ENCODE results near the gene BST2.
A peak's percentile ranks its signal among the peaks of the same experiment; 100 is the strongest.

BST2 gene

DNA sequence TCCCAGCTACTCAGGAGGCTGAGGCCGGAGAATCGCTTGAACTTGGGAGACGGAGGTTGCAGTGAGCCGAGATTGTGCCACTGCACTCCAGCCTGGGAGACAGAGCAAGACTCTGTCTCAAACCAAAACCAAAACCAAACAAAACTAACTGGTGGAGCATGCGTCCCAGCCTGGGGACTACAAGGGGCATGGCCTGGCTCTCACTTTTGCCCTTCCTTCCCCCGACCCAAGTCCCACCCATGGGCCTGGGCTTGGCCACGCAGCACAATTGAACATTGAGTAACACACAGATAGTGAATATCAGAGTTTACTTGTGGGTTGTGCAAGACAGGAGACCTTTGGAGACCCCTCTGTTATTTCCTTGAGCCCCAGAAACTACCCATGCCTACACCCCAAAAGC, 29.8 kb upstream of the BST2 start:
- H3K9ac ChIP-seq (ENCODE audit: low read length), result no peak overlapping the region
- H3K9me3 ChIP-seq (ENCODE audit: control insufficient read depth, low read length), result no peaks in the 10 kb centered on the region
- H3K36me3 ChIP-seq (ENCODE audit: control insufficient read depth, insufficient read depth, low read length), result no peaks in the 10 kb centered on the region
- H3K4me1 ChIP-seq (ENCODE audit: control insufficient read depth, insufficient read depth, low read length), result no peaks in the 10 kb centered on the region
- H3K27me3 ChIP-seq (ENCODE audit: control insufficient read depth, insufficient read depth, low read length), result no peaks in the 10 kb centered on the region
- no peak overlapping the region for H3K4me3 ChIP-seq (ENCODE audit: low read length)

DNA sequence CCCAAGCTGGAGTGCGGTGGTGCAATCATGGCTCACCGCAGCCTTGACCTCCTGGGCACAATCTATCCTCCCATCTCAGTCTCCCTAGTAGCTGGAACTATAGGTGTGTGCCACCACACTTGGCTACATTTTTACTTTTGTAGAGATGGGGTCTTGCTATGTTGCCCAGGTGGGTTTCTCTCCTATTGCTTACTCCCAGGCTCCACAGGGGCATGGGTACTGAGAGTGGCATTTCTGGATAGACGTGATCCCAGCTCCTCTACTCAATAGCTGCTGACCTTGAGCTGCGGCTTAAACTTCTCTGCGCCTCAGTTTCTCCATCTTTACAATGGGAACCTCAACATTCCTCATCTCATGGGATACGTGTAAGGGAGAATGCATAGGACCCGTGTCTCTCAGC, 26.0 kb upstream of the BST2 start:
- Histone ChIP-seq H3K9me3 (ENCODE audit: control insufficient read depth, low read length) (no peaks in the 10 kb centered on the region), H3K27me3 (ENCODE audit: control insufficient read depth, insufficient read depth, low read length) (no peaks in the 10 kb centered on the region), H3K9ac (ENCODE audit: low read length) (no peak overlapping the region), H3K4me3 (ENCODE audit: low read length) (no peak overlapping the region), H3K4me1 (ENCODE audit: control insufficient read depth, insufficient read depth, low read length) (no peaks in the 10 kb centered on the region), H3K36me3 (ENCODE audit: control insufficient read depth, insufficient read depth, low read length) (no peaks in the 10 kb centered on the region)

DNA sequence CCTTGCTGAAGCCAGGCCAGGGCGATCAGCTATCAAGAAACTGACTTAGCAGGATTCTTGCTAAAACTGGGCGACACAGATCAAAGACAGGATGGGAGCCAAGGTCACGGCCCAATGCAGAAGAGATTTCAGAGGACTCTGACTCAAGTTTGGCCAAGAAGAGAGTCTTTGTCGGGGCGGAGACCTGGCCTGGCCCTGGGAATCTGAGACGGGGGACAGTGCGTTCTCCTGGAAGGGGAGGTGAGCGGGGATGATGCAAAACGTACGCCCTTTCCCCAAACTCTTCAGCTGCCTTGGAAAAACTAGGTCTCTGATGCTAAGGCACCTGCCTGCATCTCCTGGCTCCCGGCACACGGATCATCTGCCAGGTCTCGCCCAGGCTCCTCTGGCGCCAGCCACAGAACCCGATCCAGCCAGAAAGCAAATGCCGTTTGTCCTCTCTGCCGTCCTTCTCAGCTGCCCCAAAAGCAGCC, 24.2 kb upstream of the BST2 start:
- no peaks in the 10 kb centered on the region for H3K36me3 ChIP-seq (ENCODE audit: control insufficient read depth, insufficient read depth, low read length)
- no peak overlapping the region for H3K4me3 ChIP-seq (ENCODE audit: low read length)
- no peaks in the 10 kb centered on the region for H3K27me3 ChIP-seq (ENCODE audit: control insufficient read depth, insufficient read depth, low read length)
- H3K4me1 ChIP-seq (ENCODE audit: control insufficient read depth, insufficient read depth, low read length), result no peaks in the 10 kb centered on the region
- no peak overlapping the region for H3K9ac ChIP-seq (ENCODE audit: low read length)
- H3K9me3 ChIP-seq (ENCODE audit: control insufficient read depth, low read length), result no peaks in the 10 kb centered on the region

- H3K27me3 ChIP-seq (ENCODE audit: control insufficient read depth, insufficient read depth, low read length), result no peaks in the 10 kb centered on the region
- no peak overlapping the region for H3K4me3 ChIP-seq (ENCODE audit: low read length)
- H3K36me3 ChIP-seq (ENCODE audit: control insufficient read depth, insufficient read depth, low read length), result no peaks in the 10 kb centered on the region
Observed at GRCh38 chr19:17424743-17425365, 19.4 kb upstream of the BST2 start.

DNA sequence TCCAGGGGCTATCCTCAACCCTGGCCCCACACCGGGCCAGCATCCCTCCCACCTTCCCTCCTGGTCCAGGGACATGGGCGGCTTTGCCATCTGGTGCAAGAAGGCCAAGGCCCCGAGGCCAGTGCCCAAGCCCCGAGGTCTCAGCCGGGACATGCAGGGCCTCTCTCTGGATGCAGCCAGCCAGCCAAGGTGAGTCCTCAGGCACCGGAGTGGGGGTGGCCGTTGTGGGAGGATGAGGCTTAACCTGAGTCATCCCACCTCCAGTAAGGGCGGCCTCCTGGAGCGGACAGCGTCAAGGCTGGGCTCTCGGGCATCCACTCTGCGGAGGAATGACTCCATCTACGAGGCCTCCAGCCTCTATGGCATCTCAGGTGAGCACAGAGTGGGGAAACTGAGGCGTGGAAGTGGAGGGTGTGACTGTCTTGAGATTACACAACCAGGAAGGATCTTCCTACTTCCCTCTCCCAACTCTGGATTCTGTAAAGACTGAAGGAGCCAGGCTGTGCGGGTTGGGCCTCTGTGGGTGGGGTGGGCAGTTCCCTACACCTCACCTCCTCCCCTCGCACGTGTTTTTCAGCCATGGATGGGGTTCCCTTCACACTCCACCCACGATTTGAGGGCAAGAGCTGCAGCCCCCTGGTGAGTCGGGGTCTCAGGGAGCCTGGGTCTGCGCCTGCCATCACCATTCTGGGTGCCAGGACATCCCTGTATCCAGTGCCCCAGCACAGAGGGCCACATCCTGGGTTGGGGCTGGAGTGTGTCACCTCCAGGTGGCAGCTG, 18.2 kb upstream of the BST2 start:
- Histone ChIP-seq H3K9me3 (ENCODE audit: control insufficient read depth, low read length) (no peaks in the 10 kb centered on the region), H3K9ac (ENCODE audit: low read length) (no peak overlapping the region), H3K27me3 (ENCODE audit: control insufficient read depth, insufficient read depth, low read length) (no peaks in the 10 kb centered on the region), H3K4me1 (ENCODE audit: control insufficient read depth, insufficient read depth, low read length) (peaks cover 11% of the 10 kb centered on the region), H3K4me3 (ENCODE audit: low read length) (no peak overlapping the region), H3K36me3 (ENCODE audit: control insufficient read depth, insufficient read depth, low read length) (no peaks in the 10 kb centered on the region)

More at GRCh38 chr19:17424743-17425365, 19.4 kb upstream of the BST2 start:
- H3K9me3 ChIP-seq (ENCODE audit: control insufficient read depth, low read length), result no peaks in the 10 kb centered on the region
- H3K4me1 ChIP-seq (ENCODE audit: control insufficient read depth, insufficient read depth, low read length), result peaks cover 6% of the 10 kb centered on the region
- H3K9ac ChIP-seq (ENCODE audit: low read length), result no peak overlapping the region

DNA sequence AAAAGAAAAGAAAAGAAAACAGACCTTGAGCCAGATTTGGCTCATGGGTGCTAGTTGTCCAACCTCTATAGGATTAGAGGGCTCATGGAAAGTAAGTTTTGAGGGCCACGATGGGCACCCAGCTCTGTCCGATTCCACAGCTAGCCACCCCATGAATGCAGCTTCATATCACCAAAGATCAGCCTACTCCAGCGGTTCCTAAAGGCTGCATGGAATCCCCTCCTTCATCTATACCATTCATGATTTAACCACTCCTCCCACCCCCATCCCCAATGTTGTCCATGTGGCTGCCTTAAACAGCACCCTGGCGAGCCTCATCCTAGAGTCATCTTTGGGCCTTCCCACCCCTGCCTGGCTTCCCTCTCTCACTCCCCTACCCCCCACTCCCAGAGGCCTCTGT, 16.5 kb upstream of the BST2 start:
- H3K9me3 ChIP-seq (ENCODE audit: control insufficient read depth, low read length), result no peaks in the 10 kb centered on the region
- H3K27me3 ChIP-seq (ENCODE audit: control insufficient read depth, insufficient read depth, low read length), result no peaks in the 10 kb centered on the region
- H3K36me3 ChIP-seq (ENCODE audit: control insufficient read depth, insufficient read depth, low read length), result no peaks in the 10 kb centered on the region
- H3K4me1 ChIP-seq (ENCODE audit: control insufficient read depth, insufficient read depth, low read length), result peaks cover 11% of the 10 kb centered on the region
- H3K9ac ChIP-seq (ENCODE audit: low read length), result no peak overlapping the region
- no peak overlapping the region for H3K4me3 ChIP-seq (ENCODE audit: low read length)

DNA sequence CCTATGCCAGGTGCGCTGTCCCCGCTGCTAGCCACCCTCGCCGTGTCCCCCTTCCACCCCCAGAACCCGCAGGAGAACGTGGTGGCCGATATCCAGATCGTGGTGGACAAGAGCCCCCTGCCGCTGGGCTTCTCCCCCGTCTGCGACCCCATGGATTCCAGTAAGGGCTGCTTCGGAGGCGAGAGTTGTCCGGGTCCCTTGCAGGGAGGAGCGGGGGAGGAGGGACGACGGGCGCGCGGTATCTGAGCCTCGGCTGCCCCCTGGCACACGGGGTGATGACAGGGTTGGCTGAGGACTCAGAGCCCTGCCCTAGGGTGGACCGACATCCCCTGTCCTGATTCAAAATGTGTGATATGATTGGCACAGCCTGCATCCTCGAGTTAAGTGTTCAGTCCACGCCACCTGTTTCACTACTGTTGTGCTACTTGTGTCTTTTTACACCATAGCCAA, 15.1 kb upstream of the BST2 start:
- peaks cover 11% of the 10 kb centered on the region for H3K4me1 ChIP-seq (ENCODE audit: control insufficient read depth, insufficient read depth, low read length)
- peak overlapping the region; percentile 84 for H3K9ac ChIP-seq (ENCODE audit: low read length)
- H3K9me3 ChIP-seq (ENCODE audit: control insufficient read depth, low read length), result no peaks in the 10 kb centered on the region
- no peaks in the 10 kb centered on the region for H3K27me3 ChIP-seq (ENCODE audit: control insufficient read depth, insufficient read depth, low read length)
- no peaks in the 10 kb centered on the region for H3K36me3 ChIP-seq (ENCODE audit: control insufficient read depth, insufficient read depth, low read length)
- peak overlapping the region; percentile 90 for H3K4me3 ChIP-seq (ENCODE audit: low read length)

- H3K9me3 ChIP-seq (ENCODE audit: control insufficient read depth, low read length), result no peaks in the 10 kb centered on the region
- H3K4me1 ChIP-seq (ENCODE audit: control insufficient read depth, insufficient read depth, low read length), result peaks cover 11% of the 10 kb centered on the region
- peak within 1 kb of the TSS; percentile 84 for H3K9ac ChIP-seq (ENCODE audit: low read length)
- H3K27me3 ChIP-seq (ENCODE audit: control insufficient read depth, insufficient read depth, low read length), result no peaks in the 10 kb centered on the region
- no peaks in the 10 kb centered on the region for H3K36me3 ChIP-seq (ENCODE audit: control insufficient read depth, insufficient read depth, low read length)
- H3K4me3 ChIP-seq (ENCODE audit: low read length), result peak within 1 kb of the TSS; percentile 90
Observed at GRCh38 chr19:17419621-17420474, 14.4 kb upstream of the BST2 start, which contains the start of gene MVB12A. Gene MVB12A (plus strand): TSS chr19:17420047. CDS start chr19:17420136, 89 bp downstream.

DNA sequence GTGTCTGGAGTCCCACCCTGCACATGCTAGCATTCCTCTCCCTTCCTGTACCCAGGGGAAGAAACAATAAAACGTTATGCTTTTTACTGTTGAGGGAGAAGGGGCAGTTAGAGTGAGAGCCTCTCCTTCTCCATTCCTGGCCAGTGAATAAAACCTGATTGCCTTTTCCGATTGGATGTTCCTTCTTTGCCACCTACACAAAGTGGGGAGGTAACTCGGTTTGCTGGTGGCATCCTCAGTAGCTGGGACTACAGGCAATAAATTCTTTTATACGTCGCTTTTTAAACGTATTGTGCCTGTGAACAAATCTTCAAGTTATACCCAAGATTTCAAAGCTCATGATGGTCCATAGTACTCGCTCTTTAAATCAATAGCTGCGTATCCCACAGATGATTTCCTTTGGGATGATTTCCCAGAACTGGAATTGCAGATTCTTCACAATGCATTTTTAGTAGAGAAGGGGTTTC, 13.8 kb upstream of the BST2 start:
- H3K36me3 ChIP-seq (ENCODE audit: control insufficient read depth, insufficient read depth, low read length), result no peaks in the 10 kb centered on the region

GRCh38 chr19:17418710-17419109, 13.3 kb upstream of the BST2 start:
- Histone ChIP-seq H3K4me1 (ENCODE audit: control insufficient read depth, insufficient read depth, low read length) (peaks cover 11% of the 10 kb centered on the region), H3K9ac (ENCODE audit: low read length) (no peak overlapping the region), H3K4me3 (ENCODE audit: low read length) (no peak overlapping the region), H3K9me3 (ENCODE audit: control insufficient read depth, low read length) (no peaks in the 10 kb centered on the region), H3K27me3 (ENCODE audit: control insufficient read depth, insufficient read depth, low read length) (no peaks in the 10 kb centered on the region), H3K36me3 (ENCODE audit: control insufficient read depth, insufficient read depth, low read length) (no peaks in the 10 kb centered on the region)

More for the DNA sequence above, 13.8 kb upstream of the BST2 start:
- Histone ChIP-seq H3K4me1 (ENCODE audit: control insufficient read depth, insufficient read depth, low read length) (peaks cover 11% of the 10 kb centered on the region), H3K27me3 (ENCODE audit: control insufficient read depth, insufficient read depth, low read length) (no peaks in the 10 kb centered on the region), H3K4me3 (ENCODE audit: low read length) (peak overlapping the region; percentile 62), H3K9me3 (ENCODE audit: control insufficient read depth, low read length) (no peaks in the 10 kb centered on the region), H3K9ac (ENCODE audit: low read length) (peak overlapping the region; percentile 10)

DNA sequence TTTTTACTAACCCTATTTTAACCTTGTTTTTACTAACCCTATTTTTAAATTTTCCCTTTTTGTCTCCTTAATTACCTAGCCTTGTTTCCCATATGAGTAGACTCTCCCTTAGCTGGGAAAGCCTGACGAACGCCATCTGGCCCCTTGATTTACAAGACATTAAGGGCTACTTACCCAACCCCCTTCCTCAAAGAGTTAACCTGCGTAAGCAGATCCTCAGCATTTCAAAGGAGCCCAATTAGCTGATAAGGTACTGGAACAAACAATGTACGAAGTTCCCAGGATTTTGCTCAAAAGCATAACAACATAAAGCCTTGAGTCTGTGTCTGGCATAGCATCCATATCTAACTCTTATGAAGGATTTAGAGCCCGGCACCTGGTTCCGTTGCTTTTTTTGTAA, 9.7 kb upstream of the BST2 start:
- Histone ChIP-seq H3K27me3 (ENCODE audit: control insufficient read depth, insufficient read depth, low read length) (no peaks in the 10 kb centered on the region), H3K4me3 (ENCODE audit: low read length) (no peak overlapping the region)

More for the DNA sequence above, 9.7 kb upstream of the BST2 start:
- Histone ChIP-seq H3K9me3 (ENCODE audit: control insufficient read depth, low read length) (no peaks in the 10 kb centered on the region), H3K4me1 (ENCODE audit: control insufficient read depth, insufficient read depth, low read length) (peaks cover 10% of the 10 kb centered on the region), H3K36me3 (ENCODE audit: control insufficient read depth, insufficient read depth, low read length) (no peaks in the 10 kb centered on the region), H3K9ac (ENCODE audit: low read length) (no peak overlapping the region)

All from mucosa of stomach (tissue), 1 donor.